Esophagus squamous epithelium (tissue), 4 donors: ENCODE results near the gene ASH1L.

Source experiments
- POLR2A ChIP-seq, 4 donors: fragments of 450-650 bp; IDR thresholded peaks; one replicate each; pipeline ENCODE4 v1.6.1; 2017; ENCODE audit warnings: antibody characterized with exemption in 4 of 4, mild to moderate bottlenecking in 4 of 4, moderate library complexity in 3 of 4
- TF ChIP-seq, protein P1 (sequence below), 6 experiments: fragments of 450-650 bp in 4 of 6; fragments of 200-600 bp in 2 of 6; sonication (generic) in 2 of 6; IDR thresholded peaks; one replicate each; pipeline ENCODE4 v1.5.1; 2016 to 2019; ENCODE audit warnings: antibody characterized with exemption in 6 of 6, mild to moderate bottlenecking in 4 of 6, moderate library complexity in 4 of 6

DNA sequence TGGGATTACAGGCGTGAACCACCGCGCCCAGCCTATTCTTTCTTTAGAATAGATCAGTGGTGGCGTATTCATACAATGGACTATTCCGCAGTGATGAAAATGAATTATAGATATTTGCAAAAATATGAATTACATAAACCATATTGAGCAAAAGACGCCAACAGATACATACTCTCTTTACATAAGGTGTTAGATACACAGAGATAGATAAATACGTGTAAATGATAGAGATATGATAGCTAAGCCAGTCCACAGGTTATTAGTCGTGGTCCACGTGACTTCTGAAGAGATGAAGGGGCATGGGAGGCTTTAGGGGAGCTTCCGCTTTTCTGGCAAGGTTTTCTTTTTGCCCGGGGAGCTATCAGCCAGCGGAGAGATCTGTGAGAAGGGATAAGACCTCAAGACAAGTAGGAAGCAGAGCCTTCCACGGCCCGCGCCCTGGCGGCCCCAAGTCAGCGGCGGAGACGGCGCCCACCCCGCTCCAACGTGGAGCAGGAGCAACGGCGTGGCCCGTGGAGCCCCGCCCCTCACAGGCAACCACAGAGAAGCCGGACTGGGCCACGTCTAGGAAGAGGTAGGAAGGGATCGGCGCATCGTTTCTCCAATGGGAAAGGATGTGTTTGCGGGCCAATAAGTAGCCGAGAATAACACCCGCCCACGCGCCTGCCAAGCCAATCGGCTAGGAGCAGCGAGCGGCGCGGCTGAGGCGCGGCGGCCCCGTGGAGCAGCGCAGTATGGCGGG is 47.1 kb upstream of the ASH1L start, which contains the start of gene MSTO1:
- TF ChIP-seq, protein P1, sequence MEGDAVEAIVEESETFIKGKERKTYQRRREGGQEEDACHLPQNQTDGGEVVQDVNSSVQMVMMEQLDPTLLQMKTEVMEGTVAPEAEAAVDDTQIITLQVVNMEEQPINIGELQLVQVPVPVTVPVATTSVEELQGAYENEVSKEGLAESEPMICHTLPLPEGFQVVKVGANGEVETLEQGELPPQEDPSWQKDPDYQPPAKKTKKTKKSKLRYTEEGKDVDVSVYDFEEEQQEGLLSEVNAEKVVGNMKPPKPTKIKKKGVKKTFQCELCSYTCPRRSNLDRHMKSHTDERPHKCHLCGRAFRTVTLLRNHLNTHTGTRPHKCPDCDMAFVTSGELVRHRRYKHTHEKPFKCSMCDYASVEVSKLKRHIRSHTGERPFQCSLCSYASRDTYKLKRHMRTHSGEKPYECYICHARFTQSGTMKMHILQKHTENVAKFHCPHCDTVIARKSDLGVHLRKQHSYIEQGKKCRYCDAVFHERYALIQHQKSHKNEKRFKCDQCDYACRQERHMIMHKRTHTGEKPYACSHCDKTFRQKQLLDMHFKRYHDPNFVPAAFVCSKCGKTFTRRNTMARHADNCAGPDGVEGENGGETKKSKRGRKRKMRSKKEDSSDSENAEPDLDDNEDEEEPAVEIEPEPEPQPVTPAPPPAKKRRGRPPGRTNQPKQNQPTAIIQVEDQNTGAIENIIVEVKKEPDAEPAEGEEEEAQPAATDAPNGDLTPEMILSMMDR (IDR thresholded peaks at IDR 0.05): no peak
- TF ChIP-seq POLR2A (IDR thresholded peaks at IDR 0.05): peak in 2 of 4 donors; percentile 27 to 39
